ACHN (cell line): ENCODE results near the gene DPP6.
A peak's percentile ranks its signal among the peaks of the same experiment; 100 is the strongest.

ENCODE experiments used
- DNase-seq: peaks from one replicate; pipeline ENCODE4 v3.0.0-alpha.2; 2015
- in situ Hi-C: cut with HindIII; loops from 2 replicates; pipeline ENCODE4 v1.10.0; 2017; ENCODE audit warnings: low sequenced_read_pairs, low pct_ligation_motif_present, low pct_unique_long_range_greater_than_20kb

The DPP6 gene

DNA sequence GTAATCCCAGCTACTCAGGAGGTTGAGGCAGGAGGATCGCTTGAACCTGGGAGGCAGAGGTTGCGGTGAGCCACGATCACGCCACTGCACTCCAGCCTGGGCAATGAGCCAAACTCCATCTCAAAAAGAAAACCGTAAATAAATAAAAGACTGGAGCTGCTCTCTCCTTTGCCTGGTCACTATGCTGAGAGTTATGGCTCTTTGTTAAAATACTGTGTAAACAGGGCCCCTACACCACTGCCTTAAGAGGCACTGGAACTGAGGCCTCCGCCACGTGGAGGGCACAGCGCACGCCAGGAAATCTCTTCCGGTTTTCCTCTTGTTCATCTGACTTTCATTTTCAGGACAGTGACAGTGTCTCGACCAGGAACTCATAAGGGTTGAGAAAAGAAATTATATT, 827.4 kb downstream of the DPP6 start:
- in situ Hi-C loops: no loop called here
- DNase-seq: no peak

DNA sequence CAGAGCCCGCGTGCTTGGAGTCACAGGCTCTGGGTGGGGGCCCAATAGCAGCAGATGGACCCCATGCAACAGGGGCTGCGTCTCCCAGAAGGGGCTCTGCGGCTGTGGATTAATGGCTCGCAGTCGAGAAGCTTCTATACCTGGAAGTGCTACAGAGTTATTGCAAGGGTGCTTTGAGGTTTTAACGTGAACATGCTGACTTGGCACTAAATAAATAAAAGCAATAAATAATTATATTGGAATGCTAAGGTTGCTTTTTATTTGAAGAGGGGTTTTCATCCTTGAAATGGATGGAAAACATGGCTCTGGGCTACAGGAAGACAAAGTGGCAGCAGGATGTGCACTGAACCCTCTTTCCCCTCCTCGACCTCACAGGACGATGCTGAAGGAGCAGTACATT, 828.3 kb downstream of the DPP6 start:
- in situ Hi-C loops: no loop called here
- DNase-seq: no peak

DNA sequence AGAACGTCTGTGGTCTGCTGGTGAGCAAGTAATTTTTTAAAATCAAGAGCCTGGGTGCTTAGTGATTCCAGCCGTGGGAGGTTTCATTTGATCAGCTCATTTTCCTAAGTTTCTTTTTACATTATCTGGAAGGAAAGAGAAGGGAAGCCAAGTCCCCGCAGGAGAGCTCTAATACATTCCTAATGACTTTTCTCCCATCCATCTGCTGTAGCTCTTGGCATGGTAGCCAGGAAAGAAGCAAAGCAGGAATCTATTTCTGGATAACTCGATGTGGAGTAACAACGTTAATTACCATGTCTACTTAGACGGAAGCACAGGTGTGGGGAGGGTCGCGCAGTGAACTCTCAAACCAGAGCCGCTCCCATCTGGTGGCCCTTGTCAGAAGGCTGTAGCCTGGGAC, 828.8 kb downstream of the DPP6 start:
- DNase-seq: no peak
- in situ Hi-C loops: no loop called here

DNA sequence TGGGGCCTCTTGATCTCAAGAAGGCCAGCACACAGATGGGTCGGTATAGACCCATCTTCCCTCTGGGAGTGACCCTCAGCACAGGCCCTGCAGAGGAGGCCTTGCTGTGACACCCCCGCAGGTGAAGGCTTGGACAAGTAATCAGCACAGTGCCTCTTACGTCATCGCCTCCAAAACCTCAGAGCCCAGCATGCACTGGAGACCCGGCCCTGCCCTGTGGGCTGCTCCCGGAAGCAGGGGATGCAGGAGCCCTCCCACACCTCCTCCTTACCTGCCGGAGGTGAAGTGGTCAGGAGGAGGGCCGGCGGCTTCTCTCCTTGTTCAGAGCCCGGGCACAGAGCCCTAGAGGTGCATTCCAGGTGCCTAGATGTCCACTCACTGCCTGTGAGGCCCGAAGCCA, 829.3 kb downstream of the DPP6 start:
- no peak for DNase-seq
- in situ Hi-C loops: no loop called here

DNA sequence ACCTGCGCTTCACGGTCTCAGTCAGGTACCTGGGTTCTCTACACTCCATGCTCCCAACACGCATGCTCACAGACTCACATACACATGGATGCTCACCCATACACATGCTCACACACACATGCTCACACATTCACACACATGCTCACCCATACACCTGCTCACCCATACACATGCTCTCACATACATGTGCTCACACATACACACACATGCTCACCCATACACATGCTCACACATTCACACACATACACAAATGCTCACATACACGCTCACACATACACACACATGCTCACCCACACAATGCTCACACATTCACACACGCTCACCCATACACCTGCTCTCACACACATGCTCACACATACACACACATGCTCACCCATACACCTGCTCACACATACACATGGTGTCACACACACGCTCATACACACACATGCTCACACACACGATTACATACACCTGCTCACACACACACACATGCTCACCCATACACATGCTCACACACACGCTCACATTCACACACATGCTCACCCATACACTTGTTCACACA, 830.8 kb downstream of the DPP6 start:
- DNase-seq: no peak
- in situ Hi-C loops: no loop called here

DNA sequence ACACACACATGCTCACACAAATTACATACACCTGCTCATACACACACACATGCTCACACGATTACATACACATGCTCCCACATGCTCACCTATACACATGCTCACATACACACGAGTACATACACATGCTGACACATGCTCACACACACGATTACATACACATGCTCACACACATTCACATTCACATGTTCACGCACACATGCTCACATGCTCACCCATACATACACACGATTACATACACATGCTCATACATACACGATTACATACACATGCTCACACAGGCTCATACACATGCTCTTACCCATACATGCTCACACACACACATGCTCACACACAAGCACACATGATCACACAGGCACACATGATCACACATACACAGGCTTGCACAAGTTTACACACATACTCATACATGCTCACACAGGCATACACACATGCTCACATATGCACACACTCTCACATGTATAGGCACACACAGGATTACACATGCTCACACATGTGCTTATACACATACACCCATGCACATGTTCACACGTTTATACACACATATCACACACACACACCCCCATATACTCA, 832.2 kb downstream of the DPP6 start:
- in situ Hi-C loops: no loop called here
- no peak for DNase-seq

DNA sequence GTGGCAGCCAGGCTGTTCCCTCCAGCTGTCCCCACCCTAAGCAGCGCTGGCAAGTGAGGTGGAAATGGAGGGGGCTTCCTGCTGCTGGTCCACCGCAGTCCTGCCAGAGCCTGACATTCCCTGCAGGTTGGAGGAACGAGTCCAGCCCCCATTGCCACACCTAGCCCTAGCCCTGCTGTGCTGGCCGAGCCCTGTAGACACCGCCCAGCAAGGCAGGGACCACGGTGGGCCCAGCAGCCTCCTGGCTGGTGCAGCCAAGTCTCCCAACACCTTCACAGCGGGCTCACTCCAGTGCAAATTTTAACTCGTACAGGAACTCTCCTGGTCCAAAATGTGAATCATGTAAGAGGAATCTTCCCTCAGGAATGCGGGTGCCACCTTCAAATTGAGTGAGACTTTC, 834.4 kb downstream of the DPP6 start:
- in situ Hi-C loops: no loop called here
- peak; percentile 22 for DNase-seq

DNA sequence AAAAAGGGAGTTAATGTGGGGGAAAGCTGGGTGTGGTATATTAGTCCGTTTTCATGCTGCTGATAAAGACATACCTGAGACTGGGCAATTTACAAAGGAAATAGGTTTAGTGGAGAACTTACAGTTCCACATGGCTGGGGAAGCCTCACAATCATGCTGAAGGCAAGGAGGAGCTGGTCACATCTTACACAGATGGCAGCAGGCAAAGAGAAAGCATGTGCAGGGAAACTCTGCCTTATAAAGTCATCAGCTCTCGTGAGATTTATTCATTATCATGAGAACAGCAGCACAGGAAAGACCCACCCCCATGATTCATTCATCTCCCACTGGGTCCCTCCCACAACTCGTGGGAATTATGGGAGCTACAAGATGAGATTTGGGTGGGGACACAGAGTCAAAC, 836.5 kb downstream of the DPP6 start:
- in situ Hi-C loops: no loop called here

DNA sequence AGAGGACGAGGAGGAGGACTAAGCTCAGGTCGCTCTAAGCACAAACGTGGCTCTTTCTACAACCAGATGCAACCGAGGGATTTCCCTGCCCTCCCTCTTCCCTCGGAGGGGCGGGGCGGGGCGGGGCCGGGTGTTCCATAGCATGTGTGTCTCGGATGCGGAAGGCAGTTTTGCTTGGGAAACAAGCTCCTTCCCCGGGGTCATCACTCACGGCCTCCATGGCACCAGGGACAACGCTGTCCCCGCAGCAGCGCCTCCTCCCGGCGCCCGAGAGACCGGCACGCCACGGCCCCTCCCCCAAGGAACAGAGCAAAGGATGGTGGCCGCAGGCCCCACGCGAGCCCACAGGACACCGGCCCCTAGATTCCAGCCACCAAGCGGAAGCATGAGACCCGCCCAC, 840.3 kb downstream of the DPP6 start:
- in situ Hi-C loops: no loop called here
- no peak for DNase-seq

More for the DNA sequence above, 836.5 kb downstream of the DPP6 start:
- no peak for DNase-seq

DNA sequence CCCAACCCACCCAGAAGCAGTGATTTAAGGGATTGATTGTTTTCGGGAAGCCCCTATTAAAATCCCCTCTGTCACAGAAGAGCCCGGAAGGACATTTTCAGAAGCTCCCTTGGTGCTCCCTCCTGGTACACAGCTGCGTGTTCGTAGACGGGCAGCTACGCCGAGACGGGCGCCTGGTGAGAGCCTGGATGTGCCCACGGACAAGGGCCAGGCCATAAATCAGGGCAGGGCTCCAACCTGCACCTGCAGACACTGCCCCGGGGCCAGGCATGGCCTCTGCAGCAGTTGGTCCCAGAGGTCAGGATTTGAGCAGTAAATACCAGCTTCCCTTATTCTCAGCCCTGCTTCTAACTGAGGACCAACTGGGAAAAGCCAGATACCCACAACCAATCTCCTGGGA, 843.9 kb downstream of the DPP6 start:
- in situ Hi-C loops: no loop called here
- no peak for DNase-seq

DNA sequence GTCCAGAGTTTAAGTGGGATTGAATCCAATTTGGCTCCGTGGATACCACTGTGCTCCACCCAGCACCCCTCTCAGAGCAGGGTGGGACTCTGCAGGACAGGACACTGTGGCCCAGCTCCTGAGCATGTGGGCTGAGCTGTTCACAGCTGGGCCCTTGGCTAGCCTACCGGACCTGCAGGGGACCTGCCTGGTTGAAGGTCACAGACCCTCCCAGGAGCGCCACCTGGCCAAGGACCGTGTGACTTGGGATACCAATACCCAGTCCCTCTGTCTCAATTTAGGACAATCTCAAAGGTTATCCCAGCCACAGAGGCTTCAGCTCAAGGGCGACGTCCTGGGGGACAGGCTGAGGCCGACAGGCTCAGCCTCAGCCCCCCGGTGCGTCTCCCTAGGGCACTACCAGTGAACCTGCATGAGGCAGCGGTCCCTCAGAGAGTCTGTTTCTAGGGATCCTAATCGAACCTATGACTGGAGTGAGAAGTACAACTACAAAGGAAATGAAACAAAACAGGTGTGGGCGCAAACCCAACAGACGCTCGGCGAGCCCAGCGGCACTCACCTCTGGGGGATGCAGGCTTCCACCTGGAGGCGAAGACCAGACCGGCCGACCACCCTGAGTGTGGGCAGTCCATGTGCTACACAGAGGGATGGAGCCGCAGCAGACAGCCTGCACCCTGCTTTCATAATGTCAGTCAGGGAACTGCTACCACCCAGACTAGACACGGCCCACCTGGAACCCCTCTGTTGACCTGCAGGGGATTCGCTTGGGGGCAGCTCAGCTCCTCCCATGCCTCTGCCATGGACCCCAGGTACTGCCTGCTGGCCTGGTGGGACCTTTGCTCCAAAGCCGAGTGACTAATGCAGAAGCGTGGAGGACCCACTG, 847.0 kb downstream of the DPP6 start:
- in situ Hi-C loops: no loop called here

DNA sequence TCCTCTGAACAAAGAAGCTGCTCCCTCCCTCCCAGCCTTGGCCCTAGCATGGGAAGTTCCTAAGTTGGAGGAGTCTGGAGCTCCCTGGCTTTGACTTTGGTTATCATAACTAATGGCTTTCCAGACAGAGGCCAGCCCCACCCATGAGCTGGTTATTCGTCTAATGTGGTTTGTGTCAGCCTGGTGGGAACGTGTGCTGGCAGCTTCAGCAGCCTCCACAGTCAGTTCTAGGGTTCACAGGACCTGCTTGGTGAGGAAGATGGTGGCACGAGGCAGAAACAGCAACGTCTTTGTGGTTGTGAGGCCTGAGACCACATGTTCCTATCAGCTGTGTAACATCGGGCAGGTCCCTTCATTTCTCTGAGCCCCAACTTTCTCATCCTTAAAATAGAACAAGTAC, 847.7 kb downstream of the DPP6 start:
- in situ Hi-C loops: no loop called here
- no peak for DNase-seq

More for the DNA sequence above, 847.0 kb downstream of the DPP6 start:
- no peak for DNase-seq

DNA sequence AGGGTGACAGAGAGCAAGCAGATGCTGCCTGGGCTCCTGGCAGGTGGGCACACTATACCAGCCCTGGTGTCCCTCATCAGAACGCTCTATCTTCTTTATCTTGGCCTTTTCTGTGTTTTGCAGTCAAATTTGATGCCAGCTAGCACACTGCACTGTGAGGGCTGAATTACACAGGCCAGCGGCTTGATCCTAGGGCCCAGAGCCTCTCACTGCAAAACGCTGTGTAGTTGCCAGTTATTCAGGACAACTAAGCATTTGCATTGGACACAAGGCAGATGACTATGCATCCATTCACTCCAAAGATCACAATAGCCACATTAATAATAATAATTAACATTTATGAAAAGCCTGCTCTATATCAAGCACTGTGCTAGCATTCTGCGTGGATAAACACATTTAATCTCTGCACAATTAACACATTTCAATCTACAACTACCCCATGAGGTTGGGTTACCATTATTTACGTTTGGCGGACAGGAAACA, 850.4 kb downstream of the DPP6 start:
- in situ Hi-C loops: no loop called here
- no peak for DNase-seq

DNA sequence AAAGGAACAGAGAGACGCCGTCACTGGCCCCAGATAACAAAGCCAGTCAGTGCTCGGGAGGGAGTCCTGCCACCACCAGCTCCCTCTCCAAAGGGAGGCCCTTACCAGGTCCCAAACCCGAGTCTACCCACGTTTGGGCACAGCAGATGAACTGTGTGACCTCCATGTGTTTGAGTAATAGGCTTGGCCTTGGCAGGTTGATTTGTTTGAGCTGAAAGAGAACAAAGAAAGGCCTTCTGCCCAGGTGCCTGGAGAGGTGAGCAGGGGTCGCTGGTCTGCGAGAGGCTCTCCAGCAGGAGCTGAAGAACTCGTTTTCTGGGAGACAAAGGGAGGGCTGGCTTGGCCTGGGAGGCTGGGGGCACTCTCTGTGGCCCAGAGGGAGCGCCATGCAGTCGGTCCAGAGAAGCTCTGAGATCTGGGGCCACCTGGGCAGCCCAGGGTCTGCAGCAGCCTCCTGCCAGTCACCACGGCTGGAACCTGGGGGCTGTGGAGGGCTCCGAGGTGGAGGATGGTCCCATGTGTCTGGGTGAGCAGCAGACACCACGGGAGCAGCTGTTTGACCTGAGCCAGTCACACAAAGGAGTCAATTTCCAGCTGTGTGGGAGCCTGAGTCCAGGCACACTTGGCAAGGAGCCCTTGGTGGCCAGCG, 851.0 kb downstream of the DPP6 start:
- no peak for DNase-seq
- in situ Hi-C loops: no loop called here

DNA sequence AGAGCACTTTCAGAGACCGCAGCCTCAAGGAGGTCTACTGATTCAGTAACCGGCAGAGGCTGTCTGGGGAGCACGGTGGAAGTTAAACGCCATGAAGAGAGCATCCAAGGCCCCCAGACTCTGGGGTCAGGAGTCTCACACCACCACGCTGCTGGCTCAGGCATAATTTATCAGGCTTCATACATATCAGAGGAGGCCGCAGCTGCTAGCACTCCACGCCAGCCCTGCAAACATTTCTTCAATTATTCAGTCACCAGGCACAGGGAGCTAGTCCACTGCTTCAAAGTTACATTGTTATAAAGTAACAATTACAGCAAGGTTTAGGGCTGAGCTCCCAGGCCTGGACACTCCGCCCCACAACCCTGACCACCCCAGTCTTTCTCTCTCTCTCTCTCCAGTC, 852.9 kb downstream of the DPP6 start:
- in situ Hi-C loops: no loop called here
- no peak for DNase-seq

DNA sequence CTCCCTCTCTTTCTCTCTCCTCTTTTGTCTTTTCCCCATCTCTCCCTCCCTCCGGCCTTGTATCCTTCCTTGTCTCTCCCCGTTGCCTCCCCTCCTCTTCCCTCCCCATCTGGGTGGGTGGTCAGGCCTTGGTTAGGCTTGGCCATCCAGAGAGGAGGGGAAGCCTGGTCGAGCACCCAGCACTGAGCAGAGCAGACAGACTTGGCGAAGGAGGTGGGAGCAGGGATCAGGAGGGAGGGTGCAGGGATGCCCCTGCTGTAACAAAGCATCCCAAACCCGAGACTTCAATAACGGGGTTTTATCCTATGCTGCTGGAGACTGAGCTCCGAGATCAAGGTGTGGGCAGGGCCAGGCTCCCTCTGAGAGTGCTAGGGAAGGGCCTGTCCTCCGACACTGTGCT, 853.4 kb downstream of the DPP6 start:
- no peak for DNase-seq
- in situ Hi-C loops: no loop called here

DNA sequence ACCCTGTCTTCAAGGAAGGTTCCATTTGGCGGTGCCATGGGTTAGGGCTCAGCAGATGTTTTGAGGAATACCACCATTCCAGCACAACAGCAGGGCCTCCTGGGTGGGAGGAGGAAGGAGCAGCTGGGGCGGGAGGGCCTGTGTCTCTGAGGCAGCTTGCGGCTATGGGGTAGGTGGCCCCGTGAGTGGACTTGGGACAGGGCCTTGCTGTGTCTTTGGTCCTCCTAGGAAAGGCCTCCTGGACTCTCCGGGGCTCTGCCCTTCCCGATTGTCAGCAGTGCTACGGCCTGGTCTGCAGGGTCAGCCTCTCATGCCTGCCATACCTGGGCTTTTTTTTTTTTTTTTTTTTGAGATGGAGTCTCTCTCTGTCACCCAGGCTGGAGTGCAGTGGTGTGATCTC, 854.0 kb downstream of the DPP6 start:
- DNase-seq: no peak
- in situ Hi-C loops: no loop called here

DNA sequence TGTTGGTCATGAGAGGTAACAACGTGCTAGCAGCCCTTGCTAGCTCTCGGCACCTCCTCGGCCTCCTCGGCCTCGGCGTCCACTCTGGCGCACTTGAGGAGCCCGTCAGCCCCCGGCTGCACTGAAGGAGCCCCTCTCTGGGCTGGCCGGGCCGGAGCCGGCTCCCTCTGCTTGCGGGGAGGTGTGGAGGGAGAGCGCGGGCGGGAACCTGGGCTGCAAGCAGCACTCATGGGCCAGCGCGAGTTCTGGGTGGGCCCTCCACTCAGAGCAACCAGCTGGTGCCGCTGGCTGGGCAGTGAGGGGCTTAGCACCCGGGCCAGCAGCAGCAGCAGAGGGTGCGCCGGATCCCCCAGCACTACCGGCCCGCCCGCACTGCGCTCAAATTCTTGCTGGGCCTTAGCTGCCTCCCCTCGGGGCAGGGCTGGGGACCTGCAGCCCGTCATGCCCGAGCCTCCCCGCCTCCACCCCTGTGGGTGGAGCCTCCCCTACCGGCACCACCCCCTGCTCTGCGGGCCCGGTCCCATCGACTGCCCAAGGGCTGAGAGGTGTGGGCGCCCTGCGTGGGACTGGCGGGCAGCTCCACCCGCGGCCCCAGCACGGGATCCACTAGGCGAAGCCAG, 854.6 kb downstream of the DPP6 start:
- no peak for DNase-seq
- in situ Hi-C loops: no loop called here
